WTC11 (cell line): ENCODE results near the gene MS4A15. TPM values are rescaled to one million over a fixed set of nuclear protein-coding genes. Genes with fewer than 3 reads are reported as not detected.

Source experiments
- ATAC-seq: fragments of 200-7000 bp; cut with Tn5 transposase; 2 replicates; pipeline ENCODE4 v1.10.0; 2021; ENCODE audit warnings: mild to moderate bottlenecking, moderate library complexity
- CTCF ChIA-PET: fragments of 300-600 bp; sonication (Branson Sonifier 250); formaldehyde crosslinking; loops from one replicate; lab custom pipeline; 2021; ENCODE audit warnings: antibody characterized with exemption; lab: Charles Lee
- POLR2A ChIA-PET: fragments of 350-600 bp; sonication (Branson Sonifier 250); formaldehyde crosslinking; loops from one replicate; lab custom pipeline; 2021; ENCODE audit warnings: antibody characterized with exemption; lab: Charles Lee
- DNase-seq: peaks from one replicate; pipeline ENCODE4 v3.0.0; 2021; ENCODE audit warnings: low spot score
- H3K27ac Mint-ChIP-seq: 2 replicates; pipeline ENCODE4 v1.8.0; 2021; ENCODE audit warnings: mixed read lengths
- H3K27me3 Mint-ChIP-seq: 2 replicates; pipeline ENCODE4 v1.8.0; 2021; ENCODE audit warnings: low read depth, mild to moderate bottlenecking, moderate library complexity, mixed read lengths
- H3K36me3 Mint-ChIP-seq: 2 replicates; pipeline ENCODE4 v1.8.0; 2021; ENCODE audit warnings: mixed read lengths
- H3K4me1 Mint-ChIP-seq: 2 replicates; pipeline ENCODE4 v1.8.0; 2022; ENCODE audit warnings: mixed read lengths
- H3K4me3 Mint-ChIP-seq: 2 replicates; pipeline ENCODE4 v1.8.0; 2021; ENCODE audit warnings: mild to moderate bottlenecking, moderate library complexity, mixed read lengths
- H3K9me3 Mint-ChIP-seq: 2 replicates; pipeline ENCODE4 v1.8.0; 2021; ENCODE audit warnings: mixed read lengths
- ATF1 ChIP-seq: sonication (generic); formaldehyde crosslinking; IDR thresholded peaks from 2 replicates; pipeline ENCODE4 v1.8.1; 2023; ENCODE audit warnings: mild to moderate bottlenecking, moderate library complexity, missing genetic modification reagents
- CREB1 ChIP-seq: sonication (generic); formaldehyde crosslinking; IDR thresholded peaks from 2 replicates; pipeline ENCODE4 v1.8.0; 2023; ENCODE audit warnings: mild to moderate bottlenecking, missing genetic modification reagents
- HMGA2 ChIP-seq: fragments of 250-450 bp; sonication (Bioruptor Pico); IDR thresholded peaks from 2 replicates; pipeline ENCODE4 v1.4.0; 2021; ENCODE audit warnings: mild to moderate bottlenecking, moderate library complexity
- HMGXB4 ChIP-seq: sonication (generic); formaldehyde crosslinking; IDR thresholded peaks from 2 replicates; pipeline ENCODE4 v1.8.1; 2023; ENCODE audit warnings: mild to moderate bottlenecking, moderate library complexity, missing genetic modification reagents
- NR2C2 ChIP-seq: sonication (generic); formaldehyde crosslinking; IDR thresholded peaks from 2 replicates; pipeline ENCODE4 v1.8.0; 2022; ENCODE audit warnings: mild to moderate bottlenecking, missing genetic modification reagents
- OVOL2 ChIP-seq: fragments of 250-450 bp; sonication (Bioruptor Pico); IDR thresholded peaks from 2 replicates; pipeline ENCODE4 v1.9.0; 2021; ENCODE audit warnings: mild to moderate bottlenecking, borderline replicate concordance
- PRRX2 ChIP-seq: fragments of 250-450 bp; sonication (Bioruptor Pico); IDR thresholded peaks from 2 replicates; pipeline ENCODE4 v1.8.0; 2021; ENCODE audit warnings: mild to moderate bottlenecking
- STAT6 ChIP-seq: sonication (generic); formaldehyde crosslinking; conservative IDR thresholded peaks from 2 replicates; pipeline ENCODE4 v1.8.1; 2023; ENCODE audit warnings: mild to moderate bottlenecking, low read depth, missing genetic modification reagents, moderate library complexity
- TEAD4 ChIP-seq: sonication (generic); formaldehyde crosslinking; IDR thresholded peaks from 2 replicates; pipeline ENCODE4 v1.8.0; 2022; ENCODE audit warnings: mild to moderate bottlenecking, missing genetic modification reagents
- ZNF121 ChIP-seq: sonication (generic); formaldehyde crosslinking; IDR thresholded peaks from 2 replicates; pipeline ENCODE4 v1.8.0; 2023; ENCODE audit warnings: missing genetic modification reagents
- ZNF219 ChIP-seq: sonication (generic); formaldehyde crosslinking; IDR thresholded peaks from 2 replicates; pipeline ENCODE4 v1.8.0; 2023; ENCODE audit warnings: missing genetic modification reagents, mild to moderate bottlenecking, borderline replicate concordance
- ZNF232 ChIP-seq: sonication (generic); formaldehyde crosslinking; IDR thresholded peaks from 2 replicates; pipeline ENCODE4 v1.8.0; 2022; ENCODE audit warnings: mild to moderate bottlenecking, missing genetic modification reagents
- total RNA-seq: library from RNA; stranded (reverse); gene quantifications from 3 replicates; pipeline ENCODE4 v1.2.3, GENCODE V29; 2021
- TF ChIP-seq, protein P1 (sequence below): fragments of 250-450 bp; sonication (Bioruptor Pico); IDR thresholded peaks from 2 replicates; pipeline ENCODE4 v1.9.0; 2021; ENCODE audit warnings: mild to moderate bottlenecking
- TF ChIP-seq, protein P2 (sequence below): sonication (generic); formaldehyde crosslinking; IDR thresholded peaks from 2 replicates; pipeline ENCODE4 v1.8.0; 2022; ENCODE audit warnings: mild to moderate bottlenecking, missing genetic modification reagents
- TF ChIP-seq, protein P3 (sequence below): sonication (generic); formaldehyde crosslinking; IDR thresholded peaks from 2 replicates; pipeline ENCODE4 v1.8.1; 2022; ENCODE audit warnings: low read depth, mild to moderate bottlenecking, moderate library complexity, missing genetic modification reagents, borderline replicate concordance

The MS4A15 gene
- total RNA-seq, 1 experiment from 2014 or later, result 0.09 TPM

DNA sequence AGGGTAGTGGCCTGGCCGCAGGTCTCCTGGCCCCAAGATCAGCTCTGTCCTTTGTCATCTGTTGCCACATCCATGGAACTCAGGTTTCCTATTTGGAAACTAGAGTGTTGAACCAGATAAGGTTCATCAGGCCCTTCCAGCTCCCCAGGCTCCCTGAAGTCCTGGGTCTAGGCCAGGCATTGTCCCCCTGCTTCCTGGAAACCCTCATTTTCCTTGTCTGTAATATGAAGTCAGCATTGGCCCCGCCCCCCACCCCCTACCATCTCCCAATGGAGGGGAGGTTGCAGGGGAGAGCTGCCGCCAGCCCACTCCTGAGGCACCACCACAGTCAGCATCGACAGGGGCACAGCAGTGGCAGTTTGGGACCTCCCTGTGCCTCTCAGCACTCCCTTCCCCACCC, 19.5 kb downstream of the MS4A15 start (continued):
- TF ChIP-seq, protein P1, sequence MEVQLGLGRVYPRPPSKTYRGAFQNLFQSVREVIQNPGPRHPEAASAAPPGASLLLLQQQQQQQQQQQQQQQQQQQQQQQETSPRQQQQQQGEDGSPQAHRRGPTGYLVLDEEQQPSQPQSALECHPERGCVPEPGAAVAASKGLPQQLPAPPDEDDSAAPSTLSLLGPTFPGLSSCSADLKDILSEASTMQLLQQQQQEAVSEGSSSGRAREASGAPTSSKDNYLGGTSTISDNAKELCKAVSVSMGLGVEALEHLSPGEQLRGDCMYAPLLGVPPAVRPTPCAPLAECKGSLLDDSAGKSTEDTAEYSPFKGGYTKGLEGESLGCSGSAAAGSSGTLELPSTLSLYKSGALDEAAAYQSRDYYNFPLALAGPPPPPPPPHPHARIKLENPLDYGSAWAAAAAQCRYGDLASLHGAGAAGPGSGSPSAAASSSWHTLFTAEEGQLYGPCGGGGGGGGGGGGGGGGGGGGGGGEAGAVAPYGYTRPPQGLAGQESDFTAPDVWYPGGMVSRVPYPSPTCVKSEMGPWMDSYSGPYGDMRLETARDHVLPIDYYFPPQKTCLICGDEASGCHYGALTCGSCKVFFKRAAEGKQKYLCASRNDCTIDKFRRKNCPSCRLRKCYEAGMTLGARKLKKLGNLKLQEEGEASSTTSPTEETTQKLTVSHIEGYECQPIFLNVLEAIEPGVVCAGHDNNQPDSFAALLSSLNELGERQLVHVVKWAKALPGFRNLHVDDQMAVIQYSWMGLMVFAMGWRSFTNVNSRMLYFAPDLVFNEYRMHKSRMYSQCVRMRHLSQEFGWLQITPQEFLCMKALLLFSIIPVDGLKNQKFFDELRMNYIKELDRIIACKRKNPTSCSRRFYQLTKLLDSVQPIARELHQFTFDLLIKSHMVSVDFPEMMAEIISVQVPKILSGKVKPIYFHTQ (CRISPR knock-in tag), result no peak

- DNase-seq (no peak), ATAC-seq (no peak)
- Mint-ChIP-seq H3K9me3 (no peaks in the 10 kb centered on the region; the same call in 1 of the 2 replicates), H3K27ac (no peak overlapping the region), H3K4me1 (peaks cover 7% of the 10 kb centered on the region), H3K4me3 (no peak overlapping the region), H3K27me3 (peaks cover 5% of the 10 kb centered on the region; the same call in 1 of the 2 replicates), H3K36me3 (no peaks in the 10 kb centered on the region)
- POLR2A ChIA-PET, result no interaction called here
- TF ChIP-seq, protein P2, sequence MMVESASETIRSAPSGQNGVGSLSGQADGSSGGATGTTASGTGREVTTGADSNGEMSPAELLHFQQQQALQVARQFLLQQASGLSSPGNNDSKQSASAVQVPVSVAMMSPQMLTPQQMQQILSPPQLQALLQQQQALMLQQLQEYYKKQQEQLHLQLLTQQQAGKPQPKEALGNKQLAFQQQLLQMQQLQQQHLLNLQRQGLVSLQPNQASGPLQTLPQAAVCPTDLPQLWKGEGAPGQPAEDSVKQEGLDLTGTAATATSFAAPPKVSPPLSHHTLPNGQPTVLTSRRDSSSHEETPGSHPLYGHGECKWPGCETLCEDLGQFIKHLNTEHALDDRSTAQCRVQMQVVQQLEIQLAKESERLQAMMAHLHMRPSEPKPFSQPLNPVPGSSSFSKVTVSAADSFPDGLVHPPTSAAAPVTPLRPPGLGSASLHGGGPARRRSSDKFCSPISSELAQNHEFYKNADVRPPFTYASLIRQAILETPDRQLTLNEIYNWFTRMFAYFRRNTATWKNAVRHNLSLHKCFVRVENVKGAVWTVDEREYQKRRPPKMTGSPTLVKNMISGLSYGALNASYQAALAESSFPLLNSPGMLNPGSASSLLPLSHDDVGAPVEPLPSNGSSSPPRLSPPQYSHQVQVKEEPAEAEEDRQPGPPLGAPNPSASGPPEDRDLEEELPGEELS (CRISPR knock-in tag), result no peak
- TF ChIP-seq CREB1 (no peak), NR2C2 (CRISPR knock-in tag) (no peak)
- CTCF ChIA-PET, result interaction anchor here (2.2 to 8.9 kb wide), 5 partner anchors 13 to 122 kb away, joined by 8 to 125 read pairs (median 24); no protein-coding TSS in a partner anchor
Measured at GRCh38 chr11:60777106-60777505, 20.4 kb downstream of the MS4A15 start.

DNA sequence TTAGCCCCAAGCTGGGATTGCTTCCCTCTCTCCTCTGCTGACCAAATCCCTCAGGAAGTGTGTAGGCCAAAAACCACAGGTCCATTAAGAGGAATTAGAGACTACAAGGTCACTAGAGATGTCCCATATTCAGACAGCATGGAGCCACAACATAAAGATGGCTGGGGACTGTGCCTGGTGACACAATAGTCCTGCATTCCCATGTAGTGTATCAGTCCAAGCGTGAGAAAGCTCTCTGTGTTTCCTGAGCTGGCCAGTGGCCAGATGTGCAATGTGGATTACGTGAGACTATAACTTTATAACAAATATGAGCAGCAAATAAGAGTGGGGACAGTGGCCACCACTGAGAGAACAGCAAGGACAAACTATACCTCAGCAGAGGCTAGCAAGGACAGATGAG, 20.9 kb downstream of the MS4A15 start:
- peaks cover 5% of the 10 kb centered on the region; the same call in 1 of the 2 replicates for H3K27me3 Mint-ChIP-seq
- DNase-seq, result no peak
- no peak overlapping the region for H3K4me3 Mint-ChIP-seq
- ChIA-PET CTCF (interaction anchor here (3.3 to 8.9 kb wide), 3 partner anchors 13 to 122 kb away, joined by 20 to 125 read pairs (median 76); no protein-coding TSS in a partner anchor), POLR2A (no interaction called here)
- TF ChIP-seq OVOL2 (CRISPR knock-in tag) (no peak), TEAD4 (CRISPR knock-in tag) (no peak)
- ATAC-seq, result no peak
- no peaks in the 10 kb centered on the region for H3K36me3 Mint-ChIP-seq
- no peak overlapping the region for H3K27ac Mint-ChIP-seq
- peaks cover 7% of the 10 kb centered on the region for H3K4me1 Mint-ChIP-seq
- H3K9me3 Mint-ChIP-seq, result no peaks in the 10 kb centered on the region; the same call in 1 of the 2 replicates

GRCh38 chr11:60780065-60780464, 23.4 kb downstream of the MS4A15 start:
- ChIA-PET CTCF (interaction anchor here (6.1 to 8.9 kb wide), 2 partner anchors 16 to 108 kb away, joined by 76 to 125 read pairs; no protein-coding TSS in a partner anchor), POLR2A (no interaction called here)
- H3K9me3 Mint-ChIP-seq, result no peaks in the 10 kb centered on the region; the same call in 1 of the 2 replicates
- H3K36me3 Mint-ChIP-seq, result no peaks in the 10 kb centered on the region
- ATAC-seq (no peak), DNase-seq (no peak)
- 0 out of 2 replicates have a peak, but pooled peaks cover under 1% of the 10 kb centered on the region for H3K27me3 Mint-ChIP-seq
- peaks cover 7% of the 10 kb centered on the region for H3K4me1 Mint-ChIP-seq
- H3K27ac Mint-ChIP-seq, result no peak overlapping the region
- no peak overlapping the region for H3K4me3 Mint-ChIP-seq
- no peak for TF ChIP-seq HMGA2 (CRISPR knock-in tag)
- TF ChIP-seq PRRX2, result no peak
- no peak for TF ChIP-seq ATF1
- no peak for TF ChIP-seq ZNF121 (CRISPR knock-in tag)
- TF ChIP-seq, protein P3, sequence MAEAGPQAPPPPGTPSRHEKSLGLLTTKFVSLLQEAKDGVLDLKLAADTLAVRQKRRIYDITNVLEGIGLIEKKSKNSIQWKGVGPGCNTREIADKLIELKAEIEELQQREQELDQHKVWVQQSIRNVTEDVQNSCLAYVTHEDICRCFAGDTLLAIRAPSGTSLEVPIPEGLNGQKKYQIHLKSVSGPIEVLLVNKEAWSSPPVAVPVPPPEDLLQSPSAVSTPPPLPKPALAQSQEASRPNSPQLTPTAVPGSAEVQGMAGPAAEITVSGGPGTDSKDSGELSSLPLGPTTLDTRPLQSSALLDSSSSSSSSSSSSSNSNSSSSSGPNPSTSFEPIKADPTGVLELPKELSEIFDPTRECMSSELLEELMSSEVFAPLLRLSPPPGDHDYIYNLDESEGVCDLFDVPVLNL (CRISPR knock-in tag), result no peak
- TF ChIP-seq STAT6 (CRISPR knock-in tag), result no peak
- TF ChIP-seq HMGXB4 (CRISPR knock-in tag), result no peak
- no peak for TF ChIP-seq ZNF219 (CRISPR knock-in tag)
- TF ChIP-seq ZNF232 (CRISPR knock-in tag), result no peak
